ENCODE measurements around the gene ANKRD40.
"Not testable (repeated sequence)": the region's sequence is repeated elsewhere in the genome, so short reads cannot be mapped to it uniquely, and the experiment has no call there.

The ANKRD40 gene

GRCh38 chr17:50686494-50687199, 21.1 kb downstream of the ANKRD40 start:
- no peak for DNase-seq (ENCODE audit: low read depth)

- DNase-seq (ENCODE audit: low read depth), result no peak
These were observed 21.8 kb downstream of the ANKRD40 start for GRCh38 chr17:50685691-50686493.

GRCh38 chr17:50685334-50685665, 22.4 kb downstream of the ANKRD40 start:
- no peak for DNase-seq (ENCODE audit: low read depth)

- DNase-seq (ENCODE audit: low read depth), result no peak
These were observed 22.9 kb downstream of the ANKRD40 start for GRCh38 chr17:50684612-50685333.

DNA sequence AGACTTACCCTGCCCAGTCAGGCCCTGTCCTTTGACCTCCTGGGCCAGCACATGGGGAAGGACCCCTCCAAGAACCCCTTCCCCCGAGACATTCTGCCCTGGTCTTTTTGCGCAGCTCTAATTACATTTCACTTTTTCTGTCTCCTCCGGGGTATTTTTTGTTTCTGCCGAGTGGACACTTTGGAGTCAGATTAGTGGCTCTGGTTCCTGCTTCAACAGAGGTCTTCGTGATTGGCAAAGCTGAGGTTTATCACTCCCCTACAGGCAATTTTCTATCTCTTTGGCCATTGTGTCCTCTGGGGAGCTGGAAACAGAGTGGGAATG, 23.5 kb downstream of the ANKRD40 start:
- no peak for DNase-seq (ENCODE audit: low read depth)

GRCh38 chr17:50683434-50684287, 24.1 kb downstream of the ANKRD40 start:
- no peak for DNase-seq (ENCODE audit: low read depth)

GRCh38 chr17:50682938-50683337, 24.8 kb downstream of the ANKRD40 start:
- DNase-seq (ENCODE audit: low read depth), result no peak

- DNase-seq (ENCODE audit: low read depth), result no peak
These were observed 25.3 kb downstream of the ANKRD40 start for GRCh38 chr17:50682441-50682840.

DNA sequence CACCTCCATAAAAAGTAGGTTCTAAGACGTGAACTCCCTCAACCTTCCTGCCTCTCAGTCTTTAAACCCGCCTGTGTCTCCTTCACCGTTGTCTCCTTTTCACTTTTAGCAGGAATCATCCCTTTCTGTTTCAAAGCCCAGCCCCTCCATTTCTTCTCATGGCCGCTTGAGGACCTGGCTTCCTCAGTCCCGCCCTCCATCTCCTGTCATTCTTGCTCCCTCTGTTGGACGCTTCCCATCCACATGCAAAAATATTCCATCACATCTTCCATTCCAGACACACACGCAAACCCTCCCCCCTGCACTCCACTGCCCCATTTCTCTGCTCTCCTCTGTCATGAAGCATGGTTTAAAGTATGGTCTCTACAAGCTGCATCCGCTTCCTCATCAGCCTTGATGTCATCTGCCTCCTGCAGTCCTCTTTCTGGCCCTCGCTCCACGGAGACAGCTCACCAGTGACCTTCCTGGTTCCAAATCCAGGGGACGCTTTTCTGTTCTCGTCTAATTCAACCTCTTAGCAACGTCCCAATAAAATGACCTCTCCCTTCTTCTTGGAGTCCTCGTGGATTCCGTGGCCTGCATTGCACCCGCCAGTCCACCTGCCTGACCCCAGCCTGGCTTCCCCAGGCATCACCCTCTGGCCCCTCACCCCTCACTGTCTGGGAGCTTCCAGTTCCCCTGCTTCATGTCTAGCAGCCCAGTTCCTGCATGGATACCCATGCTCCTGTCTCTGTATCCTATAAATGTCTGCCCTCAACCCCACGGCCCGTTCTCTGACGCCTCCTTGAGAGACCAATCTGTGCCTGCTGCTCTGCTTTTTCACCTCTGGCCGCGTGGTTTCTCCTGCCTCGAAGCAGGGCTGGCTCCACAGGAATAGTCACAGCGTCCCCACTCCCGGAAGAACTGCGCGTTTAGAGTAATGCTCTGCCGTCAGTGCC, 26.2 kb downstream of the ANKRD40 start:
- no peak for DNase-seq (ENCODE audit: low read depth)

DNA sequence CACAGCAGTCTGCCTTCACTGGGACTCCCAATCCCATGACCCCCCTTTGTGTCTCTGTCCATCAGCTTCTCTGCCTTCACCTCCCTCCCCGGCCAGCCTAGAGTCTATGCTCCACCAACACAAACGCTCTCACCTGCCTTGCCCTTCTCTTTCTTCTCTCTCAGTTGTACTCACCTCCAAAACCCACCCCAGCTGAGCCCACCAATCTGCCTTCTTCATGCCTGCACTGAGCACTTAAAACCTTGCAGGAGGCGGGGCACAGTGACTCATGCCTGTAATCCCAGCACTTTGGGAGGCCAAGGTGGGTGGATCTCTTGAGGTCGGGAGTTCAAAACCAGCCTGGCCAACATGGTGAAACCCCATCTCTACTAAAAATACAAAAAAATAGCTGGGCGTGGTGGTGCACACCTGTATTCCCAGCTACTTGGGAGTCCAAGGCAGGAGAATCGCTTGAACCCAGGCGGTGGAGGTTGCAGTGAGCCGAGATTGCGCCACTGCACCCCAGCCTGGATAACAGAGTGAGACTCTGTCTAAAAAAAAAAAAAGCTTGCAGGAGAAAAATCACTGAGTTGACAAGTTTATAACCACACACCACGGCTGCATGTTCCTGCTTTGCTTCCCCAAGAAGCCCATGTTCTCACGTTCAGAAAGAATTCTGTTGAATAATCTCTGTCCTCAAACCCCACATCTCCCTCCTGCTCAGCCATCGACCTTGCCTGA, 27.0 kb downstream of the ANKRD40 start:
- not testable (repeated sequence) for DNase-seq (ENCODE audit: low read depth)

DNA sequence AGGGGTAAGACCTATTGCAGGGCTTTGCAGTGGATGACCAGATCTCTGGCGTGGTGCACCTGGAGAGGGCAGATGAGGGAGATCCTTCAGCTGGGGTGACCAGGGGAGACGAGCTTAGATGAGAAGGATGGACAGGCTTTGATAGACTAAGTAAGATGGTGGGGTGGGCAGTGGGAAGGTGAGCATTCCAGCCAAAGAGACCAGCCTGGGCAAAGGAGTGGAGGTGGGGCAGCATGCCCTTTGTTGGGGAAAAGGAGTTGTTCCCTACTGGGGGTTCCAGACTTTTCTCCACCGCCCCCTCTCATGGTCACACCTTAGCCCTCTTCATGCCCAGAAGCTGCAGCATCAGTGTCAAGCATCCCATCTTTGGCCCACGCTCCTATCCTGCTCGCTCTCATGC, 27.6 kb downstream of the ANKRD40 start:
- DNase-seq (ENCODE audit: low read depth), result no peak

DNA sequence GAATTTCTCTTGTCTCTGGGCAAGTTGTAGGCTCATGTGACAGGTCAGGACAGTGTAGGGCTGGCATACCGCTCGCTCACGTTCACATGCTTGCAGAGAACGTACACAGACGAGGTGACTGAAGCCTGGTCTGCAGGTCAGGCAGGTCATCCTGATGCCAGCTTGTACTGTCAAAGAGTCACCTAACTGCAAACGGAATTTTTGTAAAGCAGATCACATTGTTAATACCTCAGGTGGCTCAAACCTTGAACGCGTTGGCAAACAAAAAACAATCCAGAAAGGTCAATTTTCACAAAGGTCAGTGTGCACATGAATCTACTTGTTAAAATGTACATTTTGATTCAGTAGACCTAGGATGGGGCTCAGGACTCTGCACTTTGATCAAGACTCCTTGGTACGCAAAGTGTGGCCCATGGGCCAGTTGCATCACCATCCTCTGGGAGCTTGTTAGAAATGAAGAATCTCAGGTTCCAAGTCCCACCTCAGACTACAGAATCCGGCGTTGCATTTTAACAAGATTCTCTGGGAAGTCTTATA, 28.6 kb downstream of the ANKRD40 start:
- no peak for DNase-seq (ENCODE audit: low read depth)

- DNase-seq (ENCODE audit: low read depth), result no peak
These were observed 29.8 kb downstream of the ANKRD40 start for GRCh38 chr17:50677851-50678375.

- DNase-seq (ENCODE audit: low read depth), result no peak
These were observed 31.4 kb downstream of the ANKRD40 start for GRCh38 chr17:50676065-50676975.

GRCh38 chr17:50675627-50676026, 32.1 kb downstream of the ANKRD40 start:
- DNase-seq (ENCODE audit: low read depth), result no peak

DNA sequence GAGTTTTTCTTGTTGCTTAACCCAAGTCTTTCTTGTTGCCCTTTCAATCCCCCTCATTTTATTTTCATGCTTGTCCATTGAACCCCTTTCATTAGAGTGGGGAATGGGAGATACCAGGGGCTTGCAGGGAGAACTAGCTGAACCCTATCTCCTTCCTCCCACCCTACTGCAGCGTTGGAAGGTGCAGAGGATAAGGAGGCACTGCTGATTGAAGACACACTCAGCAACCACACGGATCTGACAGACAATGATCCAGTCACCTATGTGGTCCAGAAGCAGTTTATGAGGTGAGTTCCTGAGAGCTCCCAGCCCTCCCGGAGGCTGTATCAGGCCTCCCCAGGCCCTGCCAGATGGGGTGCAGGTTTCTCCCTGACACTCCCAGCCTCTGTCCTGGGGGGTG, 32.5 kb downstream of the ANKRD40 start:
- DNase-seq (ENCODE audit: low read depth), result no peak

GRCh38 chr17:50672831-50673551, 34.7 kb downstream of the ANKRD40 start:
- DNase-seq (ENCODE audit: low read depth), result no peak

GRCh38 chr17:50672071-50672470, 35.6 kb downstream of the ANKRD40 start:
- no peak for DNase-seq (ENCODE audit: low read depth)
